ENCODE measurements around the gene STXBP5L. TPM values are rescaled to one million over a fixed set of nuclear protein-coding genes. Genes with fewer than 3 reads are reported as not detected.

The STXBP5L gene
- total RNA-seq, 2 experiments from 2014 or later: not detected

DNA sequence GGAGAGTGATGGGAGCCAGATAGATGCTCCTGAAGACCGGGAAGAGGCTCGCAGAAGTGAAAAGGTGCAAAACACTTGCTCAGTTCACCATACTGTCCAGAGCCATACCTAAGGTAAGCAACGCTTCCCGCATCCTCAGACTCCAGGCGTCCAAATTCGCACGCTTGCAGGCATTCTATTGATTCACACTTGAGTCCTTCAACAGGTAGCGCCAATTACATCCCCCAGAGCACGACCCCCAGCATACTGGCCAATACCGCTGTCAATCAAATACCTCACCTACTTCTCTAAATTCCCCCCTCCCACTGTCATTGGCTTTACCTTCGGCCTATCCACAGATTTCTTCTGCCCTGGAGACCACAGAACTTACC is 361 bp upstream of the STXBP5L start:
- DNase-seq (no peak), ATAC-seq (no peak)
- intact Hi-C loops (cut with micrococcal nuclease): no loop called here
- no peak overlapping the region for H3K27ac Mint-ChIP-seq
- H3K4me1 Mint-ChIP-seq (ENCODE audit: low read depth): peaks cover 14% of the 10 kb centered on the region
- H3K4me3 Mint-ChIP-seq: peak overlapping the region; percentile 14
- H3K27me3 Mint-ChIP-seq: peaks cover 35% of the 10 kb centered on the region
- H3K9me3 Mint-ChIP-seq: no peaks in the 10 kb centered on the region
- ChIA-PET POLR2A (no interaction called here), CTCF (no interaction called here)
- no peaks in the 10 kb centered on the region for H3K36me3 Mint-ChIP-seq (ENCODE audit: low read depth)
- TF ChIP-seq, protein P1, sequence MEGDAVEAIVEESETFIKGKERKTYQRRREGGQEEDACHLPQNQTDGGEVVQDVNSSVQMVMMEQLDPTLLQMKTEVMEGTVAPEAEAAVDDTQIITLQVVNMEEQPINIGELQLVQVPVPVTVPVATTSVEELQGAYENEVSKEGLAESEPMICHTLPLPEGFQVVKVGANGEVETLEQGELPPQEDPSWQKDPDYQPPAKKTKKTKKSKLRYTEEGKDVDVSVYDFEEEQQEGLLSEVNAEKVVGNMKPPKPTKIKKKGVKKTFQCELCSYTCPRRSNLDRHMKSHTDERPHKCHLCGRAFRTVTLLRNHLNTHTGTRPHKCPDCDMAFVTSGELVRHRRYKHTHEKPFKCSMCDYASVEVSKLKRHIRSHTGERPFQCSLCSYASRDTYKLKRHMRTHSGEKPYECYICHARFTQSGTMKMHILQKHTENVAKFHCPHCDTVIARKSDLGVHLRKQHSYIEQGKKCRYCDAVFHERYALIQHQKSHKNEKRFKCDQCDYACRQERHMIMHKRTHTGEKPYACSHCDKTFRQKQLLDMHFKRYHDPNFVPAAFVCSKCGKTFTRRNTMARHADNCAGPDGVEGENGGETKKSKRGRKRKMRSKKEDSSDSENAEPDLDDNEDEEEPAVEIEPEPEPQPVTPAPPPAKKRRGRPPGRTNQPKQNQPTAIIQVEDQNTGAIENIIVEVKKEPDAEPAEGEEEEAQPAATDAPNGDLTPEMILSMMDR (IDR thresholded peaks at IDR 0.05): no peak

DNA sequence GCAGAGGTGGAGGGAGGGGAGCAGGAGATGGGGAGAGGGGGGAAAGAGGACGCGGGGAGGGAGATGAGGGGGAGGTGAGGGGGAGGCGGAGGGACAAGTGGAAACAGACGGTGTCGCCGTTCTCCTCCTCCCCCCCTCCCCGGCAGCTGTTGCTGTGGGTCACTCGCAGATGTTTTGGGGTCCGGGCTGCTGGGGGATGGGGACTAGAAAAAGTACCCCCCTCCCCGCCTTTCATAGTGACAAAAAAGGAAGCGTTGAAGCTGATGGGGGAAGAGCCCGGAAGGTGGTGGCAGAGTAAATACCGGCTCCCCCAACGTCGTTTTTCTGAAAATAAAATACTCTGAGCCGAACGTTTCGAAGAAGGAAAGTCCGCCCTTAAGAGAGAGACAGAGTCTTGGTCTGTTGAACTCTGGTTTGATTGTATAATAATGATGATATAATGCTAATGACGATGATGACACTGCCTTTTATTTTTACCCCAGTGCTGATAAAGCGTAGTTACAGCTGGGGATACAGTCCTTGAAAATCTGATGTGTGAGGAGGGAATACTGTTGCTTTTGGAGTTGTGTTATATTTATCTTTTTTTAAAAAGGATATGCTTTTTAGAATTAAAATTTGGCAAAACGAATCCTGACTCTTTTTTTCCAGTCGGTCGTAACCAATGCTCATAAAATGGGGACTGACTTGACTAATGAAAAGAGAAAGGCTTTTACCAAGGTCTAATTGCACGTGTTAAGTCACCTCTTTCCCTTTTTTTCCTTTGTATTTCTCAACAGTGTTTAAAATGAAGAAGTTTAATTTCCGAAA is 993 bp downstream of the STXBP5L start:
- intact Hi-C loops (cut with micrococcal nuclease): no loop called here
- CTCF ChIA-PET: no interaction called here
- TF ChIP-seq, protein P1 (IDR thresholded peaks at IDR 0.05): no peak

DNA sequence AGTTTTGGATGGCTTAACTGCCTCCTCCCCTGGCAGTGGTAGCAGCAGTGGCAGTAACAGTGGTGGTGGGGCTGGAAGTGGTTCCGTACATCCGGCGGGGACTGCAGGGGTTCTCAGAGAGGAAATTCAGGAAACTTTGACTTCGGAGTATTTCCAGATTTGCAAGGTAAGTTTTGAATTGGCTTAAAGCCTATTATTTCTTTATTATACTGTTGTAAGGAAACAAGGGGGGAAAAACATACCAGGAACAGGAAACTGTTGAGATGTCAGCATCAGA is 1.5 kb downstream of the STXBP5L start:
- Mint-ChIP-seq H3K4me3 (no peak overlapping the region), H3K36me3 (ENCODE audit: low read depth) (no peaks in the 10 kb centered on the region), H3K27ac (no peak overlapping the region), H3K9me3 (no peaks in the 10 kb centered on the region), H3K27me3 (peaks cover 36% of the 10 kb centered on the region), H3K4me1 (ENCODE audit: low read depth) (peaks cover 14% of the 10 kb centered on the region)
- ATAC-seq: no peak
- ChIA-PET POLR2A (no interaction called here), CTCF (no interaction called here)
- intact Hi-C loops (cut with micrococcal nuclease): no loop called here
- TF ChIP-seq, protein P1 (IDR thresholded peaks at IDR 0.05): no peak
- DNase-seq: no peak

More for the DNA sequence above, 993 bp downstream of the STXBP5L start:
- no peaks in the 10 kb centered on the region for H3K9me3 Mint-ChIP-seq
- H3K27ac Mint-ChIP-seq: no peak overlapping the region
- no peaks in the 10 kb centered on the region for H3K36me3 Mint-ChIP-seq (ENCODE audit: low read depth)
- H3K27me3 Mint-ChIP-seq: peaks cover 36% of the 10 kb centered on the region
- DNase-seq (no peak), ATAC-seq (no peak)
- peaks cover 14% of the 10 kb centered on the region for H3K4me1 Mint-ChIP-seq (ENCODE audit: low read depth)
- POLR2A ChIA-PET: no interaction called here
- peak overlapping the region; percentile 31 for H3K4me3 Mint-ChIP-seq

DNA sequence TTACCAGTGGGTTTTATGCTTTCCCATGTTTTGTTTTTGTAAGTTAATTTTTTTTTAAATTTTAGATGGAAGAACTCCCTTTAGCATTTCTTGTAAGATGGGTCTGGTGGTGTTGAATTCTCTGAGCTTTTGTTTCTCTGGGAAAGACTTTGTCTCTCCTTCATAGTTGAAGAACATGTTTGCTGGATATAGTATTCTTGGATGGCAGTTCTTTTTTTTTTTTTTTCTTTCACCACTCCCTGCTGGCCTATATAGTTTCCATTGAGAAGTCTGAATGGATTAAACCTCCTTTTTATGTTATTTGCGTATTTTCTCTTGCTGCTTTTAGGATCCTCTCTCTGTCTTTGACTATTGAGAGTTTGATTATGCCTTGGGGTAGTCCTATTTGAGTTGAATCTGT is 18.1 kb downstream of the STXBP5L start:
- intact Hi-C loops (cut with micrococcal nuclease): no loop called here
- ATAC-seq: no peak
- POLR2A ChIA-PET: no interaction called here

DNA sequence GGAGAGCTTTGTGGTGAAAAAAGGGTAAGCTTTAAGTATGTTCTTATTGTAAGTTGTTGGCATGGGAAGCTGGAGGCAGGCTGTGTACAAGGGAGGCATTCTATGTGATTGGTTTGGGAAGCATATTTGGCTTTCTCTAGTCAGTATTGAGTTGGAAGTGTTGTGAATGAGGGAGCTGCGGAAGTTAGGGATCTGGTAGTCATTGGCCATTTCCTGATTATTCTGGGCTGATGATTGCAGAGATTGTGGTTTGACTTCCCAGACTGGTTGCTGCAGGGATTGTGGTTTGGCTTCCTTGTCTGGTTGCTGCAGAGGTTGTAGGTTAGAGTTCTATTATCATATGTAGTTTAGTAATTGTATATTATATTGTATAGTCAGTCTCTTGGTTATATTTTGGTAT is 21.0 kb downstream of the STXBP5L start:
- intact Hi-C loops (cut with micrococcal nuclease): no loop called here
- ChIA-PET CTCF (no interaction called here), POLR2A (interaction anchor here (0.6 kb wide), 1 partner anchor 1214 kb away, joined by 3 read pairs; no protein-coding TSS in a partner anchor)
- ATAC-seq (no peak), DNase-seq (no peak)
- Mint-ChIP-seq H3K36me3 (ENCODE audit: low read depth) (no peaks in the 10 kb centered on the region), H3K27me3 (no peaks in the 10 kb centered on the region), H3K4me1 (ENCODE audit: low read depth) (no peaks in the 10 kb centered on the region), H3K4me3 (no peak overlapping the region), H3K27ac (no peak overlapping the region), H3K9me3 (peaks cover 12% of the 10 kb centered on the region)
- TF ChIP-seq, protein P1 (IDR thresholded peaks at IDR 0.05): no peak

More for the DNA sequence above, 18.1 kb downstream of the STXBP5L start:
- CTCF ChIA-PET: no interaction called here
- no peak overlapping the region for H3K4me3 Mint-ChIP-seq
- H3K27ac Mint-ChIP-seq: no peak overlapping the region
- no peak for DNase-seq
- TF ChIP-seq, protein P1 (IDR thresholded peaks at IDR 0.05): no peak
- peaks cover 12% of the 10 kb centered on the region for H3K9me3 Mint-ChIP-seq
- H3K4me1 Mint-ChIP-seq (ENCODE audit: low read depth): no peaks in the 10 kb centered on the region
- no peaks in the 10 kb centered on the region for H3K27me3 Mint-ChIP-seq
- no peaks in the 10 kb centered on the region for H3K36me3 Mint-ChIP-seq (ENCODE audit: low read depth)

Data from activated CD8-positive, alpha-beta T cell treated with anti-CD3 and anti-CD28 coated beads for 36 hours (primary cell).